GM12878 (cell line): Measurements from ENCODE around the gene ARHGEF33. TPM values are rescaled to one million over a fixed set of nuclear protein-coding genes. Genes with fewer than 3 reads are reported as not detected.

Source experiments
- ATAC-seq: fragments of 200-7000 bp; cut with Tn5 transposase; 3 replicates; pipeline ENCODE4 v1.9.1; 2020; ENCODE audit warnings: mild to moderate bottlenecking, moderate library complexity
- BruUV-seq: library from RNA; stranded (reverse); fragments of 400-500 nt; replicated peaks from 2 replicates; lab custom pipeline; 2021; lab: Mats Ljungman, UMichigan
- CTCF ChIA-PET: fragments of 300-600 bp; sonication (Branson Sonifier 250); formaldehyde crosslinking; extraction: SDS; loops from one replicate; lab custom pipeline; 2021; ENCODE audit warnings: inconsistent platforms; lab: Yijun Ruan, JAX
- POLR2A ChIA-PET: fragments of 350-600 bp; formaldehyde crosslinking; extraction: SDS; loops from one replicate; lab custom pipeline; 2021; ENCODE audit warnings: inconsistent platforms; lab: Charles Lee
- RAD21 ChIA-PET: fragments of 300-600 bp; sonication (Branson Sonifier 250); formaldehyde crosslinking; loops from one replicate; lab custom pipeline; 2023; ENCODE audit warnings: antibody characterized with exemption; ENCODE audit not compliant: unreplicated experiment; lab: Charles Lee
- SMC1A ChIA-PET: fragments of 300-600 bp; sonication (Branson Sonifier 250); formaldehyde crosslinking; loops from one replicate; lab custom pipeline; 2023; ENCODE audit not compliant: unreplicated experiment, uncharacterized antibody; lab: Charles Lee
- DNase-seq: peaks from one replicate; pipeline ENCODE4 v3.0.0-alpha.2; 2011; ENCODE audit warnings: low read depth, low spot score
- FAIRE-seq: peaks from 3 replicates; lab custom pipeline; 2011; peaks lifted over from hg19 to GRCh38; lab: Jason Lieb, UNC
- H2AFZ ChIP-seq: 2 replicates; pipeline ENCODE4 v1.6.0; 2011; ENCODE audit warnings: low read depth, low read length, control low read depth; ENCODE audit not compliant: control insufficient read depth
- H3K27ac ChIP-seq: 2 replicates; pipeline ENCODE4 v1.5.1; 2011; ENCODE audit warnings: control low read depth; ENCODE audit not compliant: control insufficient read depth, insufficient read depth
- H3K27me3 ChIP-seq, 2 experiments: replicated peaks in 1 of 2; 2 replicates each; pipeline versions ENCODE4 v1.6.0 to v1.6.1; 2011; ENCODE audit warnings: low read length in 1 of 2; ENCODE audit not compliant: control insufficient read depth in 2 of 2, insufficient read depth in 2 of 2
- H3K36me3 ChIP-seq, 2 experiments: 2 replicates each; pipeline ENCODE4 v1.5.1; 2011; ENCODE audit warnings: low read length in 1 of 2; ENCODE audit not compliant: control insufficient read depth in 2 of 2, insufficient read depth in 2 of 2
- H3K4me1 ChIP-seq: 2 replicates; pipeline ENCODE4 v1.6.1; 2011; ENCODE audit warnings: mild to moderate bottlenecking, low read length, moderate library complexity, mixed read lengths; ENCODE audit not compliant: control insufficient read depth, insufficient read depth
- H3K4me2 ChIP-seq: 2 replicates; pipeline ENCODE4 v1.6.0; 2011; ENCODE audit warnings: control low read depth; ENCODE audit not compliant: control insufficient read depth, insufficient read depth
- H3K4me3 ChIP-seq: fragments of 200-600 bp; sonication (generic); 2 replicates; pipeline ENCODE4 v1.5.1; 2016
- H3K79me2 ChIP-seq: 2 replicates; pipeline ENCODE4 v1.6.0; 2011; ENCODE audit warnings: low read length; ENCODE audit not compliant: control insufficient read depth, insufficient read depth
- H3K9ac ChIP-seq: 2 replicates; pipeline ENCODE4 v1.8.0; 2011; ENCODE audit warnings: low read length, control low read depth, mixed read lengths; ENCODE audit not compliant: control insufficient read depth, insufficient read depth
- H3K9me3 ChIP-seq: replicated peaks from 3 replicates; pipeline ENCODE4 v1.5.1; 2011; ENCODE audit warnings: mild to moderate bottlenecking, low read length; ENCODE audit not compliant: control insufficient read depth, insufficient read depth
- H4K20me1 ChIP-seq: 2 replicates; pipeline ENCODE4 v1.6.0; 2011; ENCODE audit not compliant: control insufficient read depth, insufficient read depth
- WGBS: methylation state at CpG from one replicate; pipeline ENCODE4 v1.1.6; 2016; ENCODE audit warnings: low lambda C conversion rate; ENCODE audit not compliant: insufficient replicate concordance, insufficient coverage; ENCODE audit errors: missing lambda C conversion rate; 5-methylcytosine and 5-hydroxymethylcytosine counted together
- in situ Hi-C: fragments of 300-500 bp; cut with MboI; formaldehyde crosslinking; loops from 9 replicates; pipeline ENCODE4 v1.14.3; 2018; ENCODE audit warnings: mixed read lengths
- intact Hi-C: fragments of 100-400 bp; cut with micrococcal nuclease; formaldehyde crosslinking; loops from one replicate; pipeline ENCODE4 v1.14.2; 2022; ENCODE audit not compliant: unreplicated experiment
- polyA plus RNA-seq, 11 experiments: library from polyadenylated mRNA; depleted of rRNA in 4 of 11; unstranded in 6 of 11; stranded (reverse) in 5 of 11; fragments of >200 nt; fragmentation: Nextera tagmentation in 4 of 11; fragmentation: Illumina TruSeq in 1 of 11; extraction: Ambion mirVana in 4 of 11; extraction: Trizol in 1 of 11; gene quantifications; 1 replicate in 1 of 11; 2 replicates in 10 of 11; pipeline versions ENCODE4 v1.2.1 to v1.2.3, GENCODE V29; 2011 to 2016; ENCODE audit warnings: inconsistent platforms in 2 of 11, missing spikeins in 2 of 11, low read depth in 1 of 11
- total RNA-seq, 4 experiments: library from RNA; depleted of rRNA in 3 of 4; stranded (reverse); fragments of >200 nt in 3 of 4; fragmentation: Illumina TruSeq in 1 of 4; extraction: Trizol in 1 of 4; gene quantifications; 2 replicates each; pipeline versions ENCODE4 v1.2.1 to v1.2.3, GENCODE V29; 2013 to 2021
- TF ChIP-seq, protein P1 (sequence below): IDR thresholded peaks from 2 replicates; pipeline ENCODE4 v1.6.1; 2012; ENCODE audit warnings: improper control_type of control experiment, low read depth, low read length; ENCODE audit not compliant: insufficient replicate concordance

The ARHGEF33 gene
- total and polyA plus RNA-seq, 10 of the 15 experiments (the other 5 are each of a cell fraction or from before 2014, with no cell fraction given), result 0.01 to 0.08 (median 0.05) TPM; not detected in 4

DNA sequence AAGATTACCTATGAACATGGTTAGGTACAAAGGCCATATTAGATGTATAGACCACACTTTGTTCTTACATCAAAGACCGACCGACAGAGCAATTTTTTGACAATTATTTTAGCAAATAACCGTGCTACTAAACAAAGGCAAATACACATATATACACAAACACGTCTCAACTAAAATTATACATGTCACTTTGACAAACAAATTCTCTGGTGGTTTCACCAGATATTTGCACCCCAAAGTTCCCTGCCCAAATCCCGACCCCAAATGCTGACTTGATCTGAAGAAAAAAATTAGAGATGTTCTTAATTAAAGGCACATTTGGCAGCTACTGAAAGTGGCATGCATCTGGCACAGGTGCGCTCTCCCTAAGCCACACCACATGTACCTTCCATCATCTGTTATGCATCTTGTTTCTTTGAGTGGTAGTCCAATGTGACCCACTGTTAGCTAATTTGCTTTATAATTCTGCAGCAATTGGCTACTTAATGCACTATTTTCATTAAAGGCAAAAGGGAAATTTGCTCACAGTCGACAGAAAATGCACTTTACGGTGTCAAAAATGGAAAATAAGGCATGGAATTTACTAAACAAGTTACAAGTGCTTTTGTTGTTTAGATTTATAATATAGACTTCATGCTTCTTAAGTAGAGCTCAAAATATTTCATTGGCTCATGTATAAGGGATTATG is 92.1 kb downstream of the ARHGEF33 start:
- 98% methylated on average over 8 of the region's 8 CpGs for WGBS

More for the DNA sequence above, 92.1 kb downstream of the ARHGEF33 start:
- ChIA-PET SMC1A (interaction anchor here (1.1 kb wide), 1 partner anchor 9 kb away, joined by 4 read pairs; no protein-coding TSS in a partner anchor), RAD21 (no interaction called here), CTCF (interaction anchor here (0.7 to 1.9 kb wide), 2 partner anchors 11 to 34 kb away, joined by 3 read pairs; no protein-coding TSS in a partner anchor), POLR2A (no interaction called here)
- no peaks in the 10 kb centered on the region for H4K20me1 ChIP-seq
- no peaks in the 10 kb centered on the region for H3K9me3 ChIP-seq
- H3K27ac ChIP-seq, result no peak overlapping the region
- DNase-seq (no peak), ATAC-seq (no peak), FAIRE-seq (no peak)
- no peaks in the 10 kb centered on the region for H3K27me3 ChIP-seq
- no peak overlapping the region for H2AFZ ChIP-seq
- no peak overlapping the region for H3K4me3 ChIP-seq
- TF ChIP-seq, protein P1, sequence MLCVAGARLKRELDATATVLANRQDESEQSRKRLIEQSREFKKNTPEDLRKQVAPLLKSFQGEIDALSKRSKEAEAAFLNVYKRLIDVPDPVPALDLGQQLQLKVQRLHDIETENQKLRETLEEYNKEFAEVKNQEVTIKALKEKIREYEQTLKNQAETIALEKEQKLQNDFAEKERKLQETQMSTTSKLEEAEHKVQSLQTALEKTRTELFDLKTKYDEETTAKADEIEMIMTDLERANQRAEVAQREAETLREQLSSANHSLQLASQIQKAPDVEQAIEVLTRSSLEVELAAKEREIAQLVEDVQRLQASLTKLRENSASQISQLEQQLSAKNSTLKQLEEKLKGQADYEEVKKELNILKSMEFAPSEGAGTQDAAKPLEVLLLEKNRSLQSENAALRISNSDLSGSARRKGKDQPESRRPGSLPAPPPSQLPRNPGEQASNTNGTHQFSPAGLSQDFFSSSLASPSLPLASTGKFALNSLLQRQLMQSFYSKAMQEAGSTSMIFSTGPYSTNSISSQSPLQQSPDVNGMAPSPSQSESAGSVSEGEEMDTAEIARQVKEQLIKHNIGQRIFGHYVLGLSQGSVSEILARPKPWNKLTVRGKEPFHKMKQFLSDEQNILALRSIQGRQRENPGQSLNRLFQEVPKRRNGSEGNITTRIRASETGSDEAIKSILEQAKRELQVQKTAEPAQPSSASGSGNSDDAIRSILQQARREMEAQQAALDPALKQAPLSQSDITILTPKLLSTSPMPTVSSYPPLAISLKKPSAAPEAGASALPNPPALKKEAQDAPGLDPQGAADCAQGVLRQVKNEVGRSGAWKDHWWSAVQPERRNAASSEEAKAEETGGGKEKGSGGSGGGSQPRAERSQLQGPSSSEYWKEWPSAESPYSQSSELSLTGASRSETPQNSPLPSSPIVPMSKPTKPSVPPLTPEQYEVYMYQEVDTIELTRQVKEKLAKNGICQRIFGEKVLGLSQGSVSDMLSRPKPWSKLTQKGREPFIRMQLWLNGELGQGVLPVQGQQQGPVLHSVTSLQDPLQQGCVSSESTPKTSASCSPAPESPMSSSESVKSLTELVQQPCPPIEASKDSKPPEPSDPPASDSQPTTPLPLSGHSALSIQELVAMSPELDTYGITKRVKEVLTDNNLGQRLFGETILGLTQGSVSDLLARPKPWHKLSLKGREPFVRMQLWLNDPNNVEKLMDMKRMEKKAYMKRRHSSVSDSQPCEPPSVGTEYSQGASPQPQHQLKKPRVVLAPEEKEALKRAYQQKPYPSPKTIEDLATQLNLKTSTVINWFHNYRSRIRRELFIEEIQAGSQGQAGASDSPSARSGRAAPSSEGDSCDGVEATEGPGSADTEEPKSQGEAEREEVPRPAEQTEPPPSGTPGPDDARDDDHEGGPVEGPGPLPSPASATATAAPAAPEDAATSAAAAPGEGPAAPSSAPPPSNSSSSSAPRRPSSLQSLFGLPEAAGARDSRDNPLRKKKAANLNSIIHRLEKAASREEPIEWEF, result no peak
- no peak overlapping the region for H3K9ac ChIP-seq
- H3K4me1 ChIP-seq, result no peaks in the 10 kb centered on the region
- H3K79me2 ChIP-seq, result no peaks in the 10 kb centered on the region
- intact Hi-C loops, result no loop called here
- BruUV-seq, result no TSS peak
- no peaks in the 10 kb centered on the region for H3K36me3 ChIP-seq
- no peak overlapping the region for H3K4me2 ChIP-seq
- in situ Hi-C loops, result no loop called here
